ENCODE data around the gene EPHB1. TPM values are rescaled to one million over a fixed set of nuclear protein-coding genes. Genes with fewer than 3 reads are reported as not detected.

EPHB1 gene
- polyA plus RNA-seq, 1 experiment: 0.11 TPM

GRCh38 chr3:135078283-135078682, 283.2 kb downstream of the EPHB1 start:
- CTCF ChIA-PET: no interaction called here
- no peak for DNase-seq (ENCODE audit: low read depth, low spot score)
- Histone ChIP-seq H3K27ac (ENCODE audit: low read depth, low read length) (no peak overlapping the region), H3K4me3 (ENCODE audit: low read depth, low read length) (no peak overlapping the region), H3K27me3 (ENCODE audit: control insufficient read depth, insufficient read depth, low read length) (no peaks in the 10 kb centered on the region), H3K9me3 (ENCODE audit: control insufficient read depth, insufficient read depth, low read length) (no peaks in the 10 kb centered on the region)
- POLR2A ChIA-PET: no interaction called here
- TF ChIP-seq, protein P1, sequence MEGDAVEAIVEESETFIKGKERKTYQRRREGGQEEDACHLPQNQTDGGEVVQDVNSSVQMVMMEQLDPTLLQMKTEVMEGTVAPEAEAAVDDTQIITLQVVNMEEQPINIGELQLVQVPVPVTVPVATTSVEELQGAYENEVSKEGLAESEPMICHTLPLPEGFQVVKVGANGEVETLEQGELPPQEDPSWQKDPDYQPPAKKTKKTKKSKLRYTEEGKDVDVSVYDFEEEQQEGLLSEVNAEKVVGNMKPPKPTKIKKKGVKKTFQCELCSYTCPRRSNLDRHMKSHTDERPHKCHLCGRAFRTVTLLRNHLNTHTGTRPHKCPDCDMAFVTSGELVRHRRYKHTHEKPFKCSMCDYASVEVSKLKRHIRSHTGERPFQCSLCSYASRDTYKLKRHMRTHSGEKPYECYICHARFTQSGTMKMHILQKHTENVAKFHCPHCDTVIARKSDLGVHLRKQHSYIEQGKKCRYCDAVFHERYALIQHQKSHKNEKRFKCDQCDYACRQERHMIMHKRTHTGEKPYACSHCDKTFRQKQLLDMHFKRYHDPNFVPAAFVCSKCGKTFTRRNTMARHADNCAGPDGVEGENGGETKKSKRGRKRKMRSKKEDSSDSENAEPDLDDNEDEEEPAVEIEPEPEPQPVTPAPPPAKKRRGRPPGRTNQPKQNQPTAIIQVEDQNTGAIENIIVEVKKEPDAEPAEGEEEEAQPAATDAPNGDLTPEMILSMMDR (IDR thresholded peaks at IDR 0.05; ENCODE audit: low read depth, low read length): no peak

GRCh38 chr3:135079095-135079494, 284.0 kb downstream of the EPHB1 start:
- H3K27me3 ChIP-seq (ENCODE audit: control insufficient read depth, insufficient read depth, low read length): no peaks in the 10 kb centered on the region
- H3K4me3 ChIP-seq (ENCODE audit: low read depth, low read length): no peak overlapping the region
- TF ChIP-seq, protein P1 (IDR thresholded peaks at IDR 0.05; ENCODE audit: low read depth, low read length): no peak
- no peaks in the 10 kb centered on the region for H3K9me3 ChIP-seq (ENCODE audit: control insufficient read depth, insufficient read depth, low read length)
- no peak for DNase-seq (ENCODE audit: low read depth, low spot score)
- CTCF ChIA-PET: no interaction called here
- no peak overlapping the region for H3K27ac ChIP-seq (ENCODE audit: low read depth, low read length)
- POLR2A ChIA-PET: no interaction called here

GRCh38 chr3:135081451-135081850, 286.4 kb downstream of the EPHB1 start:
- Histone ChIP-seq H3K27me3 (ENCODE audit: control insufficient read depth, insufficient read depth, low read length) (no peaks in the 10 kb centered on the region), H3K9me3 (ENCODE audit: control insufficient read depth, insufficient read depth, low read length) (no peaks in the 10 kb centered on the region), H3K4me3 (ENCODE audit: low read depth, low read length) (no peak overlapping the region), H3K27ac (ENCODE audit: low read depth, low read length) (no peak overlapping the region)
- POLR2A ChIA-PET: no interaction called here
- DNase-seq (ENCODE audit: low read depth, low spot score): no peak
- CTCF ChIA-PET: no interaction called here
- TF ChIP-seq, protein P1 (IDR thresholded peaks at IDR 0.05; ENCODE audit: low read depth, low read length): no peak

DNA sequence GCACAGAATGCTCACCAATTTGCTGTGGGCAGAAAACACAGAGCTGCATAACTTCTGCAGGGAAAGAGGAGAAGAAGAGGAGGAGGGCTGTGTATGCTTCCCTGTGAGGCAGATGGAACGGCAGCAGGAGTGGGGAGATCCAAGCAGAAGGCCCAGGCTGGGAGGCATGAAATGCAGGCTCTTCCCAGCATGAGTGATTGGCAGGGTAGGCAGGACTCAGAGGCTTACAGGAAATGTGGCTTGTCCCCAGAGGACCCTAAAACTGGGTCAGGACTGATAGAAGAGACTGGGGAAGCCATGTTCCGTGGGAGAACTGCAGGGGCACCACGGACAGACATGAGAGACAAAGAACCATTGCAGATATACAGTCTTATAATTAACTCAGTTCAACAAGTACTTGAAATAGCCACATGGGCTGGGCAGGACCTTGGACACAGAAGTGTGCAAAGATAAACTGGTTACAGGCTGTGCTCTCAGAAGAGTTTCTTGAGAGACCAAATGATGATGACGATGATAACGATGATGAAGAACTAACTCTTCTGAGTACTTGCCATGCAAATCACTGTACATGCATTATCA, 286.9 kb downstream of the EPHB1 start:
- Histone ChIP-seq H3K27me3 (ENCODE audit: control insufficient read depth, insufficient read depth, low read length) (no peaks in the 10 kb centered on the region), H3K27ac (ENCODE audit: low read depth, low read length) (no peak overlapping the region), H3K4me3 (ENCODE audit: low read depth, low read length) (no peak overlapping the region), H3K9me3 (ENCODE audit: control insufficient read depth, insufficient read depth, low read length) (no peaks in the 10 kb centered on the region)
- POLR2A ChIA-PET: no interaction called here
- no peak for DNase-seq (ENCODE audit: low read depth, low spot score)
- TF ChIP-seq, protein P1 (IDR thresholded peaks at IDR 0.05; ENCODE audit: low read depth, low read length): no peak
- CTCF ChIA-PET: no interaction called here

DNA sequence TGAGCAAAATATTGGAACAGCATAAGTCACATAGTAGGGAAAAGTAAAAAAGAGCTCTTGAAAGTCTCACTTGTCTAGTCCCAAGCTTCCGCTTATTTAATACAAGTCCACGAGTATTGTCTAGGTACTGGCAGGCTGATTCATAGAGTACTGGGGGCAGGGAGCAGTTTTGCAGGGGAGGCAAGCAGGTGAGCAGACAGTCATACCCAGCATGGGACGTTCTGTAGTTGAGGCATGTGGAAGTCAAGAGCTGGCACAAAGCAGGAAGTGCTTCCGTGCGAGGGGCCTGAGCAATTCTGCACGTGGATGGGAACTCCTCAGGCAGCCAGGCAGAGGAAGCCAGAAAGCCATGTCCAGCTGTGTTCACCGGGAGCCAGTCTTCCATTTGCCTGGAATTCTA, 287.6 kb downstream of the EPHB1 start:
- Histone ChIP-seq H3K27me3 (ENCODE audit: control insufficient read depth, insufficient read depth, low read length) (no peaks in the 10 kb centered on the region), H3K9me3 (ENCODE audit: control insufficient read depth, insufficient read depth, low read length) (no peaks in the 10 kb centered on the region), H3K27ac (ENCODE audit: low read depth, low read length) (no peak overlapping the region), H3K4me3 (ENCODE audit: low read depth, low read length) (no peak overlapping the region)
- ChIA-PET POLR2A (no interaction called here), CTCF (no interaction called here)
- TF ChIP-seq, protein P1 (IDR thresholded peaks at IDR 0.05; ENCODE audit: low read depth, low read length): no peak
- DNase-seq (ENCODE audit: low read depth, low spot score): no peak
